ENCODE results near the gene DDX23. TPM values are rescaled to one million over a fixed set of nuclear protein-coding genes. Genes with fewer than 3 reads are reported as not detected.

The DDX23 gene
- polyA plus RNA-seq, 1 of the 3 experiments (the other 2 are of a cell fraction): 50.4 TPM

- CTCF ChIA-PET: interaction anchor here (1.3 to 34.8 kb wide), 4 partner anchors 16 to 34 kb away, joined by 6 to 667 read pairs (median 18); a partner anchor contains a TSS
Measured at GRCh38 chr12:48869191-48869590, 17.2 kb upstream of the DDX23 start.

GRCh38 chr12:48868451-48868850 is 16.5 kb upstream of the DDX23 start:
- H2AFZ ChIP-seq (ENCODE audit: low read depth): no peak overlapping the region
- H3K27ac ChIP-seq (ENCODE audit: low read depth in 2 of 2, low read length in 1 of 2): no peak overlapping the region
- peaks cover 16% of the 10 kb centered on the region for H3K27me3 ChIP-seq (ENCODE audit: insufficient read depth)
- TF ChIP-seq MEF2A (IDR thresholded peaks at IDR 0.05; ENCODE audit: borderline replicate concordance, low read depth) (no peak), GATA2 (CRISPR knock-in tag; IDR thresholded peaks at IDR 0.05) (no peak), MXI1 (IDR thresholded peaks at IDR 0.05; ENCODE audit: low read depth, low read length) (no peak), USF2 (IDR thresholded peaks at IDR 0.05; ENCODE audit: borderline replicate concordance, low read depth, low read length) (no peak), ELF1 (IDR thresholded peaks at IDR 0.05) (no peak), IRF3 (IDR thresholded peaks at IDR 0.05; ENCODE audit: low read depth, low read length) (no peak), TEAD4 (IDR thresholded peaks at IDR 0.05; ENCODE audit: borderline replicate concordance, insufficient read depth) (no peak), EZH2phosphoT487 (IDR thresholded peaks at IDR 0.05; ENCODE audit: borderline replicate concordance, low read depth) (no peak), RAD21 (IDR thresholded peaks at IDR 0.05; ENCODE audit: low read length) (no peak), PBX3 (IDR thresholded peaks at IDR 0.05) (no peak), RXRA (IDR thresholded peaks at IDR 0.05; ENCODE audit: borderline replicate concordance, low read depth) (no peak), SIN3A (IDR thresholded peaks at IDR 0.05; ENCODE audit: borderline replicate concordance, low read depth, low read length) (no peak)
- H3K9me2 ChIP-seq: no peaks in the 10 kb centered on the region
- H3K4me1 ChIP-seq (ENCODE audit: control insufficient read depth in 1 of 2, insufficient read depth in 2 of 2, low read depth in 1 of 2, low read length in 1 of 2): peaks cover 0 to 9% of the 10 kb centered on the region in 2 experiments; a peak in 1 of 4 replicates
- no peaks in the 10 kb centered on the region for H3K9me3 ChIP-seq
- no peak overlapping the region for H3K4me2 ChIP-seq
- POLR2A ChIA-PET: no interaction called here
- H3K79me2 ChIP-seq (ENCODE audit: insufficient read depth): no peaks in the 10 kb centered on the region
- 79% methylated on average over 2 of the region's 2 CpGs for WGBS (ENCODE audit: low lambda C conversion rate)
- H3F3A ChIP-seq (replicated peaks; ENCODE audit: insufficient read depth): no peaks in the 10 kb centered on the region
- CTCF ChIA-PET: interaction anchor here (1.3 to 34.8 kb wide), 3 partner anchors 15 to 35 kb away, joined by 6 to 667 read pairs (median 30); a partner anchor contains a TSS
- no peak overlapping the region for H3K9ac ChIP-seq
- no peak overlapping the region for H3K4me3 ChIP-seq (ENCODE audit: low read depth in 2 of 2, low read length in 1 of 2)
- no peaks in the 10 kb centered on the region for H4K20me1 ChIP-seq (ENCODE audit: insufficient read depth)
- DNase-seq: no peak
- H3K36me3 ChIP-seq (replicated peaks in 1 of 2; ENCODE audit: control insufficient read depth in 1 of 2, insufficient read depth in 2 of 2, low read length in 1 of 2): no peaks in the 10 kb centered on the region

More at GRCh38 chr12:48869191-48869590, 17.2 kb upstream of the DDX23 start:
- H3K27ac ChIP-seq (ENCODE audit: low read depth in 2 of 2, low read length in 1 of 2): no peak overlapping the region
- H2AFZ ChIP-seq (ENCODE audit: low read depth): no peak overlapping the region
- POLR2A ChIA-PET: no interaction called here
- DNase-seq: no peak
- no peaks in the 10 kb centered on the region for H3K9me3 ChIP-seq
- H3K79me2 ChIP-seq (ENCODE audit: insufficient read depth): no peaks in the 10 kb centered on the region
- 55% methylated on average over 2 of the region's 2 CpGs for WGBS (ENCODE audit: low lambda C conversion rate)
- no peaks in the 10 kb centered on the region for H3K9me2 ChIP-seq
- no peaks in the 10 kb centered on the region for H3F3A ChIP-seq (replicated peaks; ENCODE audit: insufficient read depth)
- TF ChIP-seq TEAD4 (IDR thresholded peaks at IDR 0.05; ENCODE audit: borderline replicate concordance, insufficient read depth) (no peak), IRF3 (IDR thresholded peaks at IDR 0.05; ENCODE audit: low read depth, low read length) (no peak), MXI1 (IDR thresholded peaks at IDR 0.05; ENCODE audit: low read depth, low read length) (no peak), TCF12 (IDR thresholded peaks at IDR 0.05) (no peak)
- no peak overlapping the region for H3K4me3 ChIP-seq (ENCODE audit: low read depth in 2 of 2, low read length in 1 of 2)
- peaks cover 10% of the 10 kb centered on the region for H3K27me3 ChIP-seq (ENCODE audit: insufficient read depth)
- H4K20me1 ChIP-seq (ENCODE audit: insufficient read depth): no peaks in the 10 kb centered on the region
- H3K36me3 ChIP-seq (replicated peaks in 1 of 2; ENCODE audit: control insufficient read depth in 1 of 2, insufficient read depth in 2 of 2, low read length in 1 of 2): no peaks in the 10 kb centered on the region
- H3K9ac ChIP-seq: no peak overlapping the region
- H3K4me1 ChIP-seq (ENCODE audit: control insufficient read depth in 1 of 2, insufficient read depth in 2 of 2, low read depth in 1 of 2, low read length in 1 of 2): peaks cover 0 to 9% of the 10 kb centered on the region in 2 experiments; a peak in 1 of 4 replicates
- H3K4me2 ChIP-seq: no peak overlapping the region

Data from SK-N-SH (cell line).